ENCODE measurements around the gene OR4F15.

OR4F15 gene

DNA sequence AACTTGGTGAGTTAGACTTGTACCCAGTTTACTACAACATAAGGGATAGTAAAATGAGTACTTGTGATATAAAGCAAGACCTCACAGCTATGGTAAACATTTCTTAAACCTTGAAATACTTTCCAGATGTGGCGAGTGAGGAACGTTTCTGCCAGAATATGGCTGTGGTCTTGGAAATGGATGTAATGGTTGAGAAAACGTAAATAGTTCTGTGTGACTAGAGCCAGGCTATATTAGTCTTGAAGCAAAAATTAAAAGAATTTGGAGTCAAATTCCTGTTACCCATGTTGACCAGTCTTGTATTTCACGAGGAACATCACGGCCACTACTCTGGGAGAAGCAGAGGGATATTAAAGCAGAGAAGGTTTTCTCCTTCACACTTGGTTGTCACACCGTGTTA is 15.3 kb downstream of the OR4F15 start:
- Mint-ChIP-seq H3K9me3 (no peaks in the 10 kb centered on the region), H3K4me3 (no peak overlapping the region), H3K27me3 (peaks cover 48% of the 10 kb centered on the region), H3K27ac (no peak overlapping the region), H3K4me1 (no peaks in the 10 kb centered on the region)
- ATAC-seq (no peak), DNase-seq (no peak)

DNA sequence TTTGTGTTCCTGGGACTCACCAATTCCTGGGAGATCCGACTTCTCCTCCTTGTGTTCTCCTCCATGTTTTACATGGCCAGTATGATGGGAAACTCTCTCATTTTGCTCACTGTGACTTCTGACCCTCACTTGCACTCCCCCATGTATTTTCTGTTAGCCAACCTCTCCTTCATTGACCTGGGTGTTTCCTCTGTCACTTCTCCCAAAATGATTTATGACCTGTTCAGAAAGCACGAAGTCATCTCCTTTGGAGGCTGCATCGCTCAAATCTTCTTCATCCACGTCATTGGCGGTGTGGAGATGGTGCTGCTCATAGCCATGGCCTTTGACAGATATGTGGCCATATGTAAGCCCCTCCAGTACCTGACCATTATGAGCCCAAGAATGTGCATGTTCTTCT is 16.8 kb downstream of the OR4F15 start:
- H3K4me1 Mint-ChIP-seq = no peaks in the 10 kb centered on the region
- H3K27me3 Mint-ChIP-seq = peaks cover 34% of the 10 kb centered on the region
- no peak for DNase-seq
- ATAC-seq = no peak
- no peaks in the 10 kb centered on the region for H3K9me3 Mint-ChIP-seq
- no peak overlapping the region for H3K4me3 Mint-ChIP-seq
- no peak overlapping the region for H3K27ac Mint-ChIP-seq

DNA sequence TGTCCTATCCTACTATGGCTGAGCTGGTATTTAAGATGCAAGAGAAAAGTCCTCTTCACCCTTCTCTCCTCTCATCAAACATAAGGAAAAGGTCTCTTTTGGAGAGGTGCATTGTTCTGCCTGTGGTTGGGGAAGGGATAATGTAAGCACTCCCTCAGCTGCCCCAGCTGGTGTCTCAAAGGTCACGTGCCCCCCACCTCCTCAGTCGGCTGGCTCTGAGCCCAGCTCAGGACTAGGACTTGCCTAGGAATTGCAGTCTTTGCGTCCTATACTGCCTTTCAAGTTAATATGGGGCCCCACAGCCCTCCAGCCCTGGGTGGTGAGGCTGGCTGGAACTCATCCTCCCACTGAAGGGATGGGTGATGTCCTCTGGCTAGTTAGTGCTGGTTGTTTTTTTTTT is 29.7 kb downstream of the OR4F15 start:
- H3K27me3 Mint-ChIP-seq = peaks cover 35% of the 10 kb centered on the region
- no peak for ATAC-seq
- no peak overlapping the region for H3K27ac Mint-ChIP-seq
- H3K4me3 Mint-ChIP-seq = no peak overlapping the region
- no peaks in the 10 kb centered on the region for H3K9me3 Mint-ChIP-seq
- H3K4me1 Mint-ChIP-seq = no peaks in the 10 kb centered on the region
- no peak for DNase-seq

DNA sequence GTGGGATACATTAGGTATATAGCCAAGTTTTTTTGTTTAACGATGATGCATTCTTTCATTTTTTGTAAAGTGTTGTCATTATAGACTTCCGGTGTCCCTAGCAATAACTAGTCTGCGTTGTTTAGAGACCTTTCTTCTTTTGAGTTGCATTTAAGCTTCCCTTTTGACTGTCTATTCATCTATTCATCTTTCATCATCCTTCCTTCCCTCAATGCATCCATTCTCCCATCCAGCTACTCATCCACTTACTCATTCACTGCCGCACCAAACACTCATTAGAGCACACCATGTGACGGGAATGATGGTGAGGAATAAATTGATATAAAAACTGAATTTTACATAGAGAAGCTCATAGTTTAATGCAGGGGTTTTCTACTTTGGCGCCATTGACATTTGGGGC is 32.9 kb downstream of the OR4F15 start:
- DNase-seq (no peak), ATAC-seq (no peak)
- Mint-ChIP-seq H3K9me3 (no peaks in the 10 kb centered on the region), H3K27ac (no peak overlapping the region), H3K4me3 (no peak overlapping the region), H3K4me1 (no peaks in the 10 kb centered on the region), H3K27me3 (peaks cover 48% of the 10 kb centered on the region)

DNA sequence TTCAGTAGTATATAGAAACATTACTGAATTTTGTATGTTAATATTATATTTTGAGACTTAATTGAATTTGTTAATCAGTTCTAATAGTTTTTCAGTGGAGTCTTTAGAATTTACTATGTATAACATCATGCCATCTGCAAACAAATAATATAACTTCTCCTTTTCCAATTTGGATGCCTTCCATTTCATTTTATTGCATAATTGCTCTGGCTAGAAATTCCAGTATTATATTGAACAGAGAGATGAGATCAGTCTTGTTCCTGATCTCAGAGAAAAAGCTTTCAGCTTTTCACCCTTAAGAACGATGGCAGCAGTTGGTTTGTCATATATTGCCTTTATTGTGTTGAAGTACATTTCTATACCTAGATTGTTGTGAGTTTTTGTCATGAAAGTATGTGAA is 40.4 kb downstream of the OR4F15 start:
- H3K4me1 Mint-ChIP-seq = no peaks in the 10 kb centered on the region
- H3K27ac Mint-ChIP-seq = no peak overlapping the region
- peaks cover 38% of the 10 kb centered on the region for H3K27me3 Mint-ChIP-seq

More for the DNA sequence above, 40.4 kb downstream of the OR4F15 start:
- H3K9me3 Mint-ChIP-seq = no peaks in the 10 kb centered on the region
- H3K4me3 Mint-ChIP-seq = no peak overlapping the region
- no peak for ATAC-seq
- DNase-seq = no peak
